22Rv1 (cell line): ENCODE data around the gene UBE3C.

Experiments used
- ZFX ChIP-seq: fragments of 450-650 bp; IDR thresholded peaks from 2 replicates; pipeline ENCODE4 v1.6.1; 2017; ENCODE audit warnings: antibody characterized with exemption, borderline replicate concordance
- TF ChIP-seq, protein P1 (sequence below): fragments of 450-650 bp; IDR thresholded peaks from 2 replicates; pipeline ENCODE4 v1.5.1; 2017; ENCODE audit warnings: mild to moderate bottlenecking

DNA sequence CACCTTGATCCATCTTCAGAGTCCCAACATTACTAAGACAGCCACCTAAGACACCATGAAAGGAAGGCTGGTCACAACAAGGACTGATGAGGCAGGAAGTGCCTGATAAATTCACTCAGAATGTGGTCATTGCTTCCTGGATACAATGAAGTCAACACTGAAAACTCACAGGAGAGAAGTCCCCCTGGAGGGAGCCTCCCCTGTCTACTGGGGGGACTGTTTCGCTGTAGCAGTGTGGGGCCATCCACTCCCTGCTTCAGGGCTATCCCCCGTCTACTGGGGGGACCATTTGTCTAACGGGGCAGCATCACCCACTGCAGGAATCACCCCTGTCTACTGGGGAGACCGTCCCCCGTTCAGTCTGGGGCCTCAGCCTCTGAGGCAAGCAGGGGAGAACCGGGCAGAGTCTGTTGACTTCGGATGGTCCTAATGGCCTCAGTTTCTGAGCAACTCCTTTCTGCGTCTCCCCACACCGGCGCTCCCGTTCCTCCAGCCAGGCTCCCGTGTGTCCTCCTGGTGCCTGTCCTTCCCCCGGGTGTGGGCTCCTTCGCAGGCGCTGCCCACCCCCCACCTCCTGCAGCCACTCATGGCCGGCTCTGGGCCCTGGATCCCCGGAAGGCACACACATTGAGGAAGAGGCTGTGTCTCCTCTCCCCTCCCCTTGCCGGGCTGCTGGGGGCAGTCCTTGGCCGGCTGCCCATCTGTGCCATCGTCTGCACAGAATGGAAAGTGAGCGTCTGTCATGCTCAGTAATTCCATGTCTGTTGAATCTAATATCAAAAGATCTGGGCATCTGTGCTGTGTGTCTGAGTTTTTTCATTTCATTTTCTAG, 138.2 kb downstream of the UBE3C start:
- TF ChIP-seq, protein P1, sequence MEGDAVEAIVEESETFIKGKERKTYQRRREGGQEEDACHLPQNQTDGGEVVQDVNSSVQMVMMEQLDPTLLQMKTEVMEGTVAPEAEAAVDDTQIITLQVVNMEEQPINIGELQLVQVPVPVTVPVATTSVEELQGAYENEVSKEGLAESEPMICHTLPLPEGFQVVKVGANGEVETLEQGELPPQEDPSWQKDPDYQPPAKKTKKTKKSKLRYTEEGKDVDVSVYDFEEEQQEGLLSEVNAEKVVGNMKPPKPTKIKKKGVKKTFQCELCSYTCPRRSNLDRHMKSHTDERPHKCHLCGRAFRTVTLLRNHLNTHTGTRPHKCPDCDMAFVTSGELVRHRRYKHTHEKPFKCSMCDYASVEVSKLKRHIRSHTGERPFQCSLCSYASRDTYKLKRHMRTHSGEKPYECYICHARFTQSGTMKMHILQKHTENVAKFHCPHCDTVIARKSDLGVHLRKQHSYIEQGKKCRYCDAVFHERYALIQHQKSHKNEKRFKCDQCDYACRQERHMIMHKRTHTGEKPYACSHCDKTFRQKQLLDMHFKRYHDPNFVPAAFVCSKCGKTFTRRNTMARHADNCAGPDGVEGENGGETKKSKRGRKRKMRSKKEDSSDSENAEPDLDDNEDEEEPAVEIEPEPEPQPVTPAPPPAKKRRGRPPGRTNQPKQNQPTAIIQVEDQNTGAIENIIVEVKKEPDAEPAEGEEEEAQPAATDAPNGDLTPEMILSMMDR: no peak
- no peak for TF ChIP-seq ZFX
